ENCODE results near the gene BMAL2.

GRCh38 chr12:27359578-27360340 lies 27.1 kb downstream of the BMAL2 start:
- TF ChIP-seq CTCF (IDR thresholded peaks at IDR 0.05), result no peak
- TF ChIP-seq POLR2AphosphoS5 (IDR thresholded peaks at IDR 0.05; ENCODE audit: low read depth, low read length), result no peak
- no peak for TF ChIP-seq SIN3A (IDR thresholded peaks at IDR 0.05; ENCODE audit: borderline replicate concordance, insufficient read depth, low read depth, low read length)
- no peak for TF ChIP-seq REST (IDR thresholded peaks at IDR 0.05; ENCODE audit: insufficient read depth in 1 of 2, low read depth in 2 of 2, low read length in 1 of 2)
- TF ChIP-seq TCF7L2 (IDR thresholded peaks at IDR 0.05; ENCODE audit: low read depth, low read length), result no peak
